Mucosa of descending colon (tissue), 3 donors: ENCODE measurements around the gene CCDC74A. TPM values are rescaled to one million over a fixed set of nuclear protein-coding genes. Genes with fewer than 3 reads are reported as not detected.
"Not testable (repeated sequence)": the region's sequence is repeated elsewhere in the genome, so short reads cannot be mapped to it uniquely, and the experiment has no call there.

Experiments used
- ATAC-seq: fragments of 200-7000 bp; cut with Tn5 transposase; one replicate; pipeline ENCODE4 v1.9.1; 2020; ENCODE audit warnings: mild to moderate bottlenecking, moderate library complexity
- DNase-seq, 3 donors: peaks; one replicate each; pipeline ENCODE4 v3.0.0-alpha.2; 2020
- H3K36me3 ChIP-seq: fragments of 200-600 bp; one replicate; pipeline ENCODE4 v1.8.0; 2021; ENCODE audit warnings: low read depth, mild to moderate bottlenecking
- H3K4me1 ChIP-seq: fragments of 200-600 bp; one replicate; pipeline ENCODE4 v1.8.0; 2021; ENCODE audit warnings: low read depth, mild to moderate bottlenecking
- H3K4me3 ChIP-seq: fragments of 200-600 bp; one replicate; pipeline ENCODE4 v1.8.0; 2021; ENCODE audit warnings: mild to moderate bottlenecking
- H3K9me3 ChIP-seq: fragments of 200-600 bp; one replicate; pipeline ENCODE4 v1.8.0; 2021; ENCODE audit warnings: mild to moderate bottlenecking
- CTCF ChIP-seq: fragments of 200-600 bp; IDR thresholded peaks from one replicate; pipeline ENCODE4 v1.8.0; 2022; ENCODE audit warnings: antibody characterized with exemption, mild to moderate bottlenecking
- intact Hi-C, 2 donors: fragments of 100-400 bp; cut with DNase I in 1 of 2; cut with micrococcal nuclease in 1 of 2; formaldehyde crosslinking; loops; one replicate each; pipeline versions ENCODE4 v1.11.0 to v1.11.1; 2022; cut with DNase I, micrococcal nuclease
- total RNA-seq, 3 donors: library from RNA; stranded (reverse); fragmentation: NEBNext Ultra II Directional in 2 of 3; extraction: Animal tissue kit (Norgen Biotek cat#: 25700) in 2 of 3; gene quantifications; one replicate each; pipeline versions ENCODE4 v1.2.1 to v1.2.4, GENCODE V29; 2021 to 2023
- donor health status: DM: no; HTN: no; CAD: no; lungs with moderate emphysema.
- donor health status: DM: no; HTN: no; CAD: no.
- donor health status: DM: no; HTN: yes; CAD: no.

The CCDC74A gene
- total RNA-seq, 3 donors from 2014 or later: 1.4 to 3.7 (median 2.2) TPM

GRCh38 chr2:131535526-131535925 lies 7.8 kb downstream of the CCDC74A start:
- intact Hi-C loops: no loop called here
- no peak overlapping the region for H3K4me3 ChIP-seq
- H3K9me3 ChIP-seq: no peaks in the 10 kb centered on the region
- TF ChIP-seq CTCF: no peak
- H3K36me3 ChIP-seq: no peaks in the 10 kb centered on the region
- DNase-seq (no peak), ATAC-seq (no peak)
- H3K4me1 ChIP-seq: no peaks in the 10 kb centered on the region

GRCh38 chr2:131535951-131536826 lies 8.5 kb downstream of the CCDC74A start:
- DNase-seq, H3K36me3 ChIP-seq, H3K9me3 ChIP-seq, ATAC-seq, H3K4me1 ChIP-seq, intact Hi-C loops, H3K4me3 ChIP-seq: not testable (repeated sequence)

GRCh38 chr2:131536841-131537240 lies 9.2 kb downstream of the CCDC74A start:
- DNase-seq, H3K4me3 ChIP-seq, H3K36me3 ChIP-seq, H3K9me3 ChIP-seq, intact Hi-C loops, ATAC-seq, H3K4me1 ChIP-seq: not testable (repeated sequence)

- intact Hi-C loops, DNase-seq, H3K4me3 ChIP-seq, H3K36me3 ChIP-seq, H3K4me1 ChIP-seq, H3K9me3 ChIP-seq, ATAC-seq: not testable (repeated sequence)
Observed at GRCh38 chr2:131538856-131539255, 11.2 kb downstream of the CCDC74A start.

- Histone ChIP-seq H3K4me1 (no peaks in the 10 kb centered on the region), H3K9me3 (no peaks in the 10 kb centered on the region), H3K36me3 (no peaks in the 10 kb centered on the region), H3K4me3 (no peak overlapping the region)
- no peak for TF ChIP-seq CTCF
- ATAC-seq (no peak), DNase-seq (no peak)
- intact Hi-C loops: no loop called here
Observed at GRCh38 chr2:131542438-131543384, 15.0 kb downstream of the CCDC74A start.

- no peak for TF ChIP-seq CTCF
- intact Hi-C loops: no loop called here
- no peaks in the 10 kb centered on the region for H3K9me3 ChIP-seq
- no peak overlapping the region for H3K4me3 ChIP-seq
- H3K4me1 ChIP-seq: no peaks in the 10 kb centered on the region
- ATAC-seq: no peak
- DNase-seq: no peak
- H3K36me3 ChIP-seq: no peaks in the 10 kb centered on the region
Observed at GRCh38 chr2:131543385-131543891, 15.8 kb downstream of the CCDC74A start.

- H3K4me1 ChIP-seq, ATAC-seq, DNase-seq, H3K9me3 ChIP-seq, intact Hi-C loops, H3K4me3 ChIP-seq, H3K36me3 ChIP-seq: not testable (repeated sequence)
Observed at GRCh38 chr2:131544006-131544812, 16.5 kb downstream of the CCDC74A start.

- DNase-seq, H3K9me3 ChIP-seq, H3K4me3 ChIP-seq, ATAC-seq, H3K4me1 ChIP-seq, intact Hi-C loops, H3K36me3 ChIP-seq: not testable (repeated sequence)
Observed at GRCh38 chr2:131544813-131545165, 17.1 kb downstream of the CCDC74A start.
